ENCODE measurements around the gene NDRG2.

Gene NDRG2

GRCh38 chr14:21024585-21025370, at the start of gene NDRG2:
NDRG2 (minus strand) TSS chr14:21025061; CDS start chr14:21023315, 1,746 bp downstream.
- no peak for DNase-seq

DNA sequence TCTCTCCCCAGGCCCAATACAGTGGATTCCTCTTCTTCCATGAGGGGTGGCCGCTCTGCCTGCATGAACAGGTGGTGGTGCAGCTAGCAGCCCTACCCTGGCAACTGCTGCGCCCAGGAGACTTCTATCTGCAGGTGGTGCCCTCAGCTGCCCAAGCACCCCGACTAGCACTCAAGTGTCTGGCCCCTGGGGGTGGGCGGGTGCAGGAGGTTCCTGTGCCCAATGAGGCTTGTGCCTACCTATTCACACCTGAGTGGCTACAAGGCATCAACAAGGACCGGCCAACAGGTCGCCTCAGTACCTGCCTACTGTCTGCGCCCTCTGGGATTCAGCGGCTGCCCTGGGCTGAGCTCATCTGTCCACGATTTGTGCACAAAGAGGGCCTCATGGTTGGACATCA, 49.1 kb upstream of the NDRG2 start:
- DNase-seq = no peak

- DNase-seq = no peak
These were observed 48.0 kb upstream of the NDRG2 start for GRCh38 chr14:21072781-21073339.

DNA sequence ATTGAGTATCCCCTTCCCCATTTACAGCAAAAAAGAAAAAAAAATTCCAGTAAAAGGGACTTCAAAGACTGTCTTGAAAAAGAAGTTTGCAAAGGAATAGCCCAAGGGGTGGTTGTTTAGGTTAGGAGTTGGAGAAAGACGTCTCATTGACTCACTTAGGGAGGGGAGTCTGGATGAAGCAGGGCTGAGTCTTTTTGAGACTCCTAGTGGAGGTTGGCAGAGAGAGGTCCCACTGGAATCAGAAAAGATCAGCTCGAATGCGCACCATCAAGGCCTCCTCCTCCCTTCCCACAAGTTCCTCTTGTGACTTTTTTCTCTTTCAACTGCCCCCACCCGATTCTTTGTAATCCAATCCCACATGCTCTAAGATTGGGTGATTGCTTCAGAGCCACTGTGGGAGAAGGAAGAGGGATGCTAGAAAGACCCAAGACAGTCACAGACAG, 47.2 kb upstream of the NDRG2 start:
- DNase-seq = peak in 1 of 2 donors; percentile 47

- peak; percentile 89 to 90 for DNase-seq
These were observed 46.6 kb upstream of the NDRG2 start for GRCh38 chr14:21071225-21072030.

GRCh38 chr14:21070610-21071224, 45.9 kb upstream of the NDRG2 start:
- peak; percentile 8 to 72 for DNase-seq

GRCh38 chr14:21070083-21070609, 45.3 kb upstream of the NDRG2 start, which contains the start of gene ARHGEF40:
ARHGEF40 (plus strand) TSS chr14:21070304; CDS start chr14:21070397, 93 bp downstream.
- no peak for DNase-seq

GRCh38 chr14:21069388-21070082, 44.7 kb upstream of the NDRG2 start:
- no peak for DNase-seq

DNA sequence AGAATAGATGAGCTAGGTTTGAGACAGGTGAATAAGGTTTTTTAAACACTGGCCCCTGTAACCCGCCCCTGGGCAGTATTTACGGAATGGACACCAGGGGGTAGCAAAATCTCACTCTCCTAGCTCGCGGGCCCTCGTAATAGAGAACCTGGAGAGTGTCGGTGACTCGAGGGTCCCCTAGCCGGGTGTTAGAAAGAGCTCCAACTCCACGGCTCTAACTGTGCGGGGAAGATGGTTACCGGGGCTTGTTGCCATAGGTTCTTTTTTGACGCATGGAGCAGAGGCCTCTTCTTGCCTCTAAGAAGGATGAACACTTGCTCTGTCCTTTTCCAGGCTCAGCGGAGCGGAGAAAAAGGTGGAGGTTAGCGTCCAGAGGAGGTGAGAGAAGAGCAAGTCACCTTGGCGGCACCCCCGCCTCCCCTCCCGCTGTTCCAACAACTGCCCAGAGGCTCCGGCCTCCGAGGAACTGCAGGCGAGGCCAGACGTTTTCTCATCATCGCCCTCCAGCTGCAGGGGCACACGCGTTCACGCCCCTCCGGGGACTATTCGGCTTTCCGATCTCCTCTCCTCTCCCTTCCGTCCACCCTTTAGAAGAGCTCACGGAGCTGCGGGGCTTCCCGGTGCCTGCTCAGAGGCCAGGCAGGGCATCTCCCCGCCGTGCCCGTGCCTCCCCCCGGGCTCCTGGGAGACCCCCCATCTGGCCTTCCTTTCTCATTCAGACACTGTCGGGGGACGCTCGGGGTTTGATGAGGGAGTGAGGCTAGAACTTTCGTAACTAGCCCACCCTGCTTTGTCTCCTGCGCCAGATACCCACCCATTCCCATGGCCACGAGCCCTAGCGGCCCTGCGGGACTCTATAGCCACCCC, 43.9 kb upstream of the NDRG2 start:
- DNase-seq = peak in 1 of 2 donors; percentile 47

GRCh38 chr14:21066882-21067502, 42.1 kb upstream of the NDRG2 start:
- DNase-seq = peak in 1 of 2 donors; percentile 10

- DNase-seq = no peak
These were observed 38.6 kb upstream of the NDRG2 start for GRCh38 chr14:21063479-21063878.

DNA sequence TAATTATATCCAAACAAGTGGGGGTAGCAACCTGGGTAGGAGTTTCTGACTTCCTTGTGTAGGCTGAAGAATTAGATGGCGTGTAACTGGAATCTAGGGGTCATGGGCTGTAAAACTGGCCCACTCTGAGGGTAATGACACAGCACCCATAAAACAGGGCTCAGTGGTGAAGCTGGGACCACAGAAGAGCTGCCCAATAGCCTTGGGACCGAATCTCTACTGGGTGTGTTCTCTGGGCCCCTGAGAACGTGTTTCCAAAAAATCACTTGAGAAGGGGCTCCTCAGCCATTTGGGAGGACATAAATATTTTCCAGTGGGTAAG, 36.4 kb upstream of the NDRG2 start:
- no peak for DNase-seq

GRCh38 chr14:21060614-21061346, 35.9 kb upstream of the NDRG2 start:
- no peak for DNase-seq

GRCh38 chr14:21059842-21060613, 35.2 kb upstream of the NDRG2 start:
- no peak for DNase-seq

DNA sequence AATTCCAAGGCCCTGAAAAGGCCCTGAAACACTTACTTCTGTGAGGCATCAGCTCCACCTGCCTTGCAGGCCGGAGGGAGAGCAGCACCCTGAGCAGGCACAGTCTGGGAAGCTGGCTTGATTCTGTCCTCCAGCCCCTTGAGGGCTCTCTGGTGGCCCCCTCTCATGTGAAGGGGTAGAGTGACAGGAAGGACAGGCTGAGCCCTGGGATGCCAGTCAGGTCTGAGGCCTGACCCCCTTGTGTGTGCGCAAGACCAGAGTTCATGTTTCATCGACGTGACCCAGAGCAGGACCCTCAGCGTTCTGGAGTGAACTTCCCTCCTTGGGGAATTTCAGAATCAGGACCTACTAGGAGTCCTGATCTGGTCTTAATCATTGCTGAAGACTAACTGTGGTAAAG, 34.0 kb upstream of the NDRG2 start:
- DNase-seq = no peak

DNA sequence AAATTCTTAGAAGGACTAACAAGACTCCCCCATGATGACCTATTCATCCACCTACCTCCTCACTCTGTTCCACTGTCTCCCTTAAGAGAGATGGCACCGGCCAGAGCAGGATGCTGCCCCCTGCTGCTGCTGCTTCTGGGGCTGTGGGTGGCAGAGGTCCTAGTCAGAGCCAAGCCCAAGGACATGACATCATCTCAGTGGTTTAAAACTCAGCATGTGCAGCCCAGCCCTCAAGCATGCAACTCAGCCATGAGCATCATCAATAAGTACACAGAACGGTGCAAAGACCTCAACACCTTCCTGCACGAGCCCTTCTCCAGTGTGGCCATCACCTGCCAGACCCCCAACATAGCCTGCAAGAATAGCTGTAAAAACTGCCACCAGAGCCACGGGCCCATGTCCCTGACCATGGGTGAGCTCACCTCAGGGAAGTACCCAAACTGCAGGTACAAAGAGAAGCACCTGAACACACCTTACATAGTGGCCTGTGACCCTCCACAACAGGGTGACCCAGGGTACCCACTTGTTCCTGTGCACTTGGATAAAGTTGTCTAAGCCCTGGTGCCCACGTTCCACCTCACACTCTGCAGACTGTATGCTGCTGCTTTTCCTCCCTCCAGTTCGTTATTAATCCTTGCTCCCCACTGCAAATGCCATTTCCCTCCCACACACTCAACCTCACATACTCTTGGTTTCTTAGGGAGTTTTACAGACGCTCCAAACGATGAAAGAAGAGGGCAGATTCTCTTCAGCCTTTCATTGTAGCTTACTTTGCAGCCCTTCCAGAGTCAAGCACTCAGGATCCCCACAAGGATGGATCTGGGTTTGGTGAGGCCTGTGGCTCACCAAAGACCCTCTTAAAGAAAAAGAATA, 33.2 kb upstream of the NDRG2 start, which contains the start of gene RNASE8:
RNASE8 (plus strand) TSS at position 20 of the 873 bp plus-strand sequence; CDS start at position 91, 71 bp downstream.
- no peak for DNase-seq

- no peak for DNase-seq
These were observed 31.8 kb upstream of the NDRG2 start for GRCh38 chr14:21056520-21057163.

Data from bone marrow (tissue), 2 donors.